Lung (tissue), 12 donors: ENCODE results near the gene APOL3. TPM values are rescaled to one million over a fixed set of nuclear protein-coding genes. Genes with fewer than 3 reads are reported as not detected.
"Not testable (repeated sequence)": the region's sequence is repeated elsewhere in the genome, so short reads cannot be mapped to it uniquely, and the experiment has no call there.

ENCODE experiments used
- ATAC-seq: fragments of 200-7000 bp; cut with Tn5 transposase; one replicate; pipeline ENCODE4 v1.9.1; 2020; ENCODE audit warnings: moderate number of reproducible peaks; ENCODE audit not compliant: insufficient read depth, low FRiP score
- DNase-seq, 3 donors: peaks; one replicate each; pipeline ENCODE4 v3.0.0-alpha.2; 2013 to 2017
- H3K27ac ChIP-seq, 2 donors: one replicate each; pipeline ENCODE4 v1.5.1; 2013; ENCODE audit warnings: mild to moderate bottlenecking in 2 of 2, moderate library complexity in 2 of 2, control low read depth in 1 of 2, inconsistent platforms in 1 of 2, low read depth in 1 of 2, low read length in 1 of 2
- H3K27me3 ChIP-seq, 3 donors: one replicate each; pipeline ENCODE4 v1.5.1; 2013; ENCODE audit warnings: low read length in 2 of 3; ENCODE audit not compliant: control insufficient read depth in 3 of 3, insufficient read depth in 3 of 3
- H3K36me3 ChIP-seq, 4 donors: one replicate each; pipeline ENCODE4 v1.5.1; 2013; ENCODE audit warnings: low read length in 4 of 4, mild to moderate bottlenecking in 1 of 4, moderate library complexity in 1 of 4; ENCODE audit not compliant: control insufficient read depth in 4 of 4, insufficient read depth in 4 of 4
- H3K4me1 ChIP-seq, 5 donors: one replicate each; pipeline ENCODE4 v1.5.1; 2013; ENCODE audit warnings: low read length in 5 of 5, mild to moderate bottlenecking in 2 of 5, moderate library complexity in 1 of 5; ENCODE audit not compliant: control insufficient read depth in 5 of 5, insufficient read depth in 5 of 5
- H3K4me3 ChIP-seq: one replicate; pipeline ENCODE4 v1.5.1; 2013; ENCODE audit warnings: mild to moderate bottlenecking, control low read depth, moderate library complexity
- H3K9ac ChIP-seq, 2 donors: one replicate each; pipeline ENCODE4 v1.5.1; 2013; ENCODE audit warnings: low read length in 2 of 2, control low read depth in 1 of 2; ENCODE audit not compliant: insufficient read depth in 1 of 2
- H3K9me3 ChIP-seq, 4 donors: one replicate each; pipeline ENCODE4 v1.5.1; 2013; ENCODE audit warnings: low read length in 3 of 4, mild to moderate bottlenecking in 1 of 4, moderate library complexity in 1 of 4; ENCODE audit not compliant: control insufficient read depth in 4 of 4, insufficient read depth in 3 of 4
- WGBS, 2 donors: extraction: QIAGEN DNeasy Blood & Tissue Kit; methylation state at CpG; one replicate each; pipeline ENCODE4 v1.1.7; 2013; 5-methylcytosine and 5-hydroxymethylcytosine counted together
- polyA plus RNA-seq, 2 donors: library from polyadenylated mRNA; stranded (reverse); fragments of 200-250 nt; gene quantifications; one replicate each; pipeline ENCODE4 v1.2.1, GENCODE V29; 2013
- total RNA-seq, 2 donors: library from RNA; depleted of rRNA in 1 of 2; stranded (reverse); fragments of >200 nt in 1 of 2; gene quantifications; one replicate each; pipeline ENCODE4 v1.2.1, GENCODE V29; 2014 to 2021
- TF ChIP-seq, protein P1 (sequence below): IDR thresholded peaks from 2 replicates; pipeline ENCODE4 v1.5.1; 2012; ENCODE audit warnings: mild to moderate bottlenecking; ENCODE audit errors: control extremely low read depth, extremely low read depth
- donor health status: control.
- donor health status: control.
- donor health status: Bipolar disorder and iron deficiency.
- donor health status: healthy.
- donor health status: DM: yes; HTN: yes; CAD: no.

APOL3 gene
- total and polyA plus RNA-seq, 4 donors = 26.2 to 50.9 (median 44.7) TPM

DNA sequence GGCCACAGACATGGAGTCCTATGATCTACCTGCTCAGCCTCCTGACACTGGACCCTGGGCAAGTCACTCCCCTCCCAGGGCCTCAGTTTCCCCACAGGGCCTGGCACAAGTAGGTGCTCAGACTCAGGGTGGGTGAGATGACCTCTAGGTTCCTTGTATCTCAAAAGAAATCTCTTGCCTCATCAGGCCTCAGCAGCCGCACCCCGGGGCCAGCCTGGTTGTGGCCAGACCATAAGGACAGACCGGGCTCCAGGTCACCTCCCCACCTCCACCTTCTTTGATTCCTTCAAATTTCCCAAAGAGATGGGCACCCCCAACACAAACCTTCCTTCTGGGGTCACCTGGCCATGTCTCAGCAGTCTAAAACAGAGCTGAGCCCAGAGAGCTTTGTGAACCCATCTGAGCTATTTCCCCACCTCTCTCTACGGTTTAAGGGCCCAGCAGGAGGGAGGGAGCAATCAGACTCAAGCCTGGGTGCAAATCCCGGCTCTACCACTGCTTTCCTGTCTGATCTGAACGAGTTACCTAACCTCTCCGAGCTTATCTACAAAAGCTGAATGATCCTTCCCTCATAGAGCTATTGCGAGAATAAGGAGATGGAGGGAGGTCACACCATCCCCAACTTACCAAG is 43.6 kb upstream of the APOL3 start:
- Histone ChIP-seq H3K27ac (no peak overlapping the region), H3K9ac (no peak overlapping the region), H3K4me1 (peaks cover 0 to 15% (median 7%) of the 10 kb centered on the region in 5 donors), H3K36me3 (no peaks in the 10 kb centered on the region), H3K27me3 (no peaks in the 10 kb centered on the region), H3K4me3 (no peak overlapping the region), H3K9me3 (no peaks in the 10 kb centered on the region)
- ATAC-seq (no peak), DNase-seq (no peak)
- WGBS, 2 donors = 63 to 74% methylated on average over 8 of the region's 8 CpGs
- TF ChIP-seq, protein P1, sequence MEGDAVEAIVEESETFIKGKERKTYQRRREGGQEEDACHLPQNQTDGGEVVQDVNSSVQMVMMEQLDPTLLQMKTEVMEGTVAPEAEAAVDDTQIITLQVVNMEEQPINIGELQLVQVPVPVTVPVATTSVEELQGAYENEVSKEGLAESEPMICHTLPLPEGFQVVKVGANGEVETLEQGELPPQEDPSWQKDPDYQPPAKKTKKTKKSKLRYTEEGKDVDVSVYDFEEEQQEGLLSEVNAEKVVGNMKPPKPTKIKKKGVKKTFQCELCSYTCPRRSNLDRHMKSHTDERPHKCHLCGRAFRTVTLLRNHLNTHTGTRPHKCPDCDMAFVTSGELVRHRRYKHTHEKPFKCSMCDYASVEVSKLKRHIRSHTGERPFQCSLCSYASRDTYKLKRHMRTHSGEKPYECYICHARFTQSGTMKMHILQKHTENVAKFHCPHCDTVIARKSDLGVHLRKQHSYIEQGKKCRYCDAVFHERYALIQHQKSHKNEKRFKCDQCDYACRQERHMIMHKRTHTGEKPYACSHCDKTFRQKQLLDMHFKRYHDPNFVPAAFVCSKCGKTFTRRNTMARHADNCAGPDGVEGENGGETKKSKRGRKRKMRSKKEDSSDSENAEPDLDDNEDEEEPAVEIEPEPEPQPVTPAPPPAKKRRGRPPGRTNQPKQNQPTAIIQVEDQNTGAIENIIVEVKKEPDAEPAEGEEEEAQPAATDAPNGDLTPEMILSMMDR = no peak

DNA sequence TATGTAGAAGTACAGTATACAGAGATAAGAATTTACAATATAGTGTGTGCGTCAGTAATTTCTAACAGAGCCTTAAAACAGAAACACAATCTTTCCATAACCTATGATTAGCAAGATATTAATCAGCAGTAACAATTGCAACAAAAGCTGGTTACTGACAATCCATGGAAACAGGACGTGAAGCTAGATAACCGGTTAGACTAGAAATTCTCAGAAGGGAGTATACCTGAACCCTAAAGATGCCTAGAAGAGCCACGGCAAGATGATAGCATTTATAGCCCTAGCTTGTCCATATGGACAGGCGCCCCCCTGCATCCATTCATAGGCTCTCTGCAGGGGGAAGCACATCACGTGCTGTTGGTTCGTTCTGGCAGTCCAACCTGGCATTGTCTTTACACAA is 42.9 kb upstream of the APOL3 start:
- H3K4me3 ChIP-seq, ATAC-seq, DNase-seq, H3K27me3 ChIP-seq, H3K27ac ChIP-seq, H3K9ac ChIP-seq, H3K36me3 ChIP-seq, H3K9me3 ChIP-seq: not testable (repeated sequence)
- peaks cover 0 to 15% (median 7%) of the 10 kb centered on the region in 5 donors for H3K4me1 ChIP-seq
- 62 to 77% methylated on average over 7 of the region's 7 CpGs for WGBS, 2 donors

DNA sequence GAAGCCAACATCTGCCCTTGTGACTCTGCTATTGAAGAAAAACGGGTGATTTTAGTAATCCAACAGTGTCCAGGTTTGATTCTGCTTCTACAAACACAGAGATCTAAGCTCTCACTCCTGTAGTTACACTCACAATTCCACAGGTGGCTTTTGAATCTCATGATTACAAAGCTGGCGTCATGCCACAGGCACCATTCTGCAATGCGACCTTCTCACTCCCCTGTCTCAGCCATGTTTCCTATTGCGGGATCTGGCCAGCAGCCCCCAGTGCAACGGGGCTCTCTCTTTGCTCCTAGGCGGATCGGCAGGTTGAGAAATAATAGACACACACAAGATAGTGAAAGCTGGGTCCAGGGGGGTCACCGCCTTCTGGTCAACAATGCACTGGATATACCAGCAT is 42.4 kb upstream of the APOL3 start:
- not testable (repeated sequence) for H3K27me3 ChIP-seq, H3K9me3 ChIP-seq, H3K36me3 ChIP-seq, ATAC-seq, H3K4me3 ChIP-seq
- peak; percentile 61 to 78 (median 67) for DNase-seq
- 40 to 50% methylated on average over 8 of the region's 8 CpGs for WGBS, 2 donors
- Histone ChIP-seq H3K4me1 (peaks cover 0 to 20% (median 7%) of the 10 kb centered on the region in 5 donors), H3K9ac (peak overlapping the region in 1 of 2 donors; percentile 55), H3K27ac (peak overlapping the region in 1 of 2 donors; percentile 24)

DNA sequence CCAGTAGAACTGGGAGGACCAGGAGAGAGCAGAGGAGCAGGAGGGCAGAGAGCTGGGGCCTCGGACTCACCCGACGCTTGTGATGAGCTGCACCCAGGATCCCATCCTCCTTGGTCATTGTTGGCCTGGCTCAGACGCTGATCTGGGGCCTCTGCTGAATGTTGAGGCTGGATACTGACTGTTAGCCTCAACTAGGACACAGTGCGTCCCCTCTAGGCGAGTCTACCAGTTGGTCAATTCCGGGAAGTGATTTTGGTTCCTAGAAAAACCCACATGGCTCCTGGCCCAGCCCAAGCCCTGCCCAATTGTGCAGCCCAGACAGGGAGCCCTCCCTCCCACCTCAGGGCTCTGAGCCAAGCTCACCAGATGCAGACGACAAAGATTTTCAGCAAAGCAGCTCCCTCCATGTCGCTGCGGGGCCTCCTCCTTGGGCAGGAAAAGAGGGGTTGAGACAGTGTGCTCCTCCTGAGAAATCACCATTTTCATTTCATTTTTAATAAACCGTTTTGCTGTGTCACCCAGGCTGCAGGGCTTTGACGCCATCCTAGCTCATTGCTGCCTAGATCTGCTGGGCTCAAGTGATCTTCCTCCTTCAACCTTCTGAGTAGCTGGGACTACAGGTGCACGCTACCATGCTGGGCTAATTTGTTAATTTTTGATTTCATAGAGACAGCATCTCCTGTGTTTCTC is 41.2 kb upstream of the APOL3 start, which contains the start of gene APOL4:
APOL4 (minus strand) TSS at position 180 of the 690 bp plus-strand sequence; CDS start at position 105, 75 bp downstream.
- no peak within 1 kb of the TSS for H3K4me3 ChIP-seq
- ATAC-seq (peak; percentile 55), DNase-seq (peak; percentile 79 to 88 (median 88))
- 25 to 40% methylated on average over 13 of the region's 13 CpGs for WGBS, 2 donors
- TF ChIP-seq, protein P1 = no peak
- no peaks in the 10 kb centered on the region for H3K9me3 ChIP-seq
- peaks cover 7 to 31% (median 13%) of the 10 kb centered on the region in 5 donors for H3K4me1 ChIP-seq
- no peaks in the 10 kb centered on the region for H3K27me3 ChIP-seq
- no peaks in the 10 kb centered on the region for H3K36me3 ChIP-seq
- H3K27ac ChIP-seq = peak within 1 kb of the TSS; percentile 37 to 83
- no peak within 1 kb of the TSS for H3K9ac ChIP-seq

DNA sequence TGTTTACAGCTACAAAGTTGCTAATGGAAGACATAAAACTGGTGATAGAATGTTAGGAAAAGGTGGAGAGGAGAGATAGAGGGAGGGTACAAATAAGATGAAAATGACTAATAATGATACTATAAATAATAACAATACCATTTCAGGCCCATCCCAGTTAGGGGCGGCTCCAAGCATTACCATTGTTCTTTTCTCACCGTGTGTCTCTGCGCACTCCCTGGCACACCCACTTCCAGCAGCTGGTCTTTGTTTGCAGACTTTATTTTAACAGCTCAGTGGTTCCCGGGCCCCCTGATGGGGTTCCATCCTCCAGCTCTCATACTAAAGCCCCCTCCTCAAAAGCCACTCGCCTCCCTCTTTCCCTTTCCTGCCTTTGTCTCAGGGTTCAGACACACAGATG is 40.5 kb upstream of the APOL3 start:
- not testable (repeated sequence) for H3K9me3 ChIP-seq, DNase-seq, ATAC-seq, H3K27me3 ChIP-seq, H3K9ac ChIP-seq, H3K4me3 ChIP-seq, H3K36me3 ChIP-seq
- 63 to 92% methylated on average over 1 of the region's 5 CpGs for WGBS, 2 donors
- Histone ChIP-seq H3K27ac (peak overlapping the region; percentile 37 to 83), H3K4me1 (peaks cover 7 to 35% (median 14%) of the 10 kb centered on the region in 5 donors)
